ENCODE data around the gene ZBTB47. TPM values are rescaled to one million over a fixed set of nuclear protein-coding genes. Genes with fewer than 3 reads are reported as not detected.

The ZBTB47 gene
- total and polyA plus RNA-seq, 2 experiments from 2014 or later = 0.48 to 2.8 TPM

- Histone ChIP-seq H3K4me1 (ENCODE audit: insufficient read depth) (no peaks in the 10 kb centered on the region), H3K4me2 (no peak overlapping the region), H3K27ac (ENCODE audit: low read depth) (no peak overlapping the region), H2AFZ (no peak overlapping the region), H3F3A (replicated peaks; ENCODE audit: low read depth) (no peaks in the 10 kb centered on the region), H3K4me3 (no peak overlapping the region), H3K36me3 (ENCODE audit: insufficient read depth) (no peaks in the 10 kb centered on the region), H3K79me2 (replicated peaks; ENCODE audit: insufficient read depth) (no peaks in the 10 kb centered on the region), H3K27me3 (ENCODE audit: insufficient read depth) (no peaks in the 10 kb centered on the region), H4K20me1 (replicated peaks; ENCODE audit: insufficient read depth) (no peaks in the 10 kb centered on the region), H3K9me2 (ENCODE audit: insufficient read depth) (no peaks in the 10 kb centered on the region)
- TF ChIP-seq NANOG (IDR thresholded peaks at IDR 0.05; ENCODE audit: borderline replicate concordance) (no peak), ZNF331 (CRISPR knock-in tag; IDR thresholded peaks at IDR 0.05; ENCODE audit: low read depth) (no peak), CREB1 (CRISPR knock-in tag; IDR thresholded peaks at IDR 0.05; ENCODE audit: low read depth) (no peak), ETS1 (IDR thresholded peaks at IDR 0.05) (no peak), EZH2phosphoT487 (IDR thresholded peaks at IDR 0.05; ENCODE audit: unreplicated experiment) (no peak), JUNB (IDR thresholded peaks at IDR 0.05; ENCODE audit: unreplicated experiment) (no peak), ZNF114 (CRISPR knock-in tag; IDR thresholded peaks at IDR 0.05) (no peak), EZH2 (IDR thresholded peaks at IDR 0.05; ENCODE audit: low read depth, unreplicated experiment) (no peak), STAT1 (IDR thresholded peaks at IDR 0.05; ENCODE audit: unreplicated experiment) (no peak), REST (IDR thresholded peaks at IDR 0.05; ENCODE audit: unreplicated experiment) (no peak)
- Mint-ChIP-seq H3K9me3 (no peaks in the 10 kb centered on the region), H3K27me3 (ENCODE audit: insufficient read depth, low read depth, poor library complexity) (peaks cover 11% of the 10 kb centered on the region), H3K4me3 (no peak overlapping the region), H3K36me3 (ENCODE audit: low read depth) (no peaks in the 10 kb centered on the region), H3K4me1 (peaks cover 8% of the 10 kb centered on the region), H3K27ac (no peak overlapping the region)
- ATAC-seq (no peak), DNase-seq (ENCODE audit: low spot score) (no peak)
Observed at GRCh38 chr3:42704136-42704841, 50.8 kb downstream of the ZBTB47 start.

- H2AFZ ChIP-seq = no peak overlapping the region
- no peaks in the 10 kb centered on the region for H3K36me3 ChIP-seq (ENCODE audit: insufficient read depth)
- no peaks in the 10 kb centered on the region for H3K27me3 ChIP-seq (ENCODE audit: insufficient read depth)
- H3K79me2 ChIP-seq (replicated peaks; ENCODE audit: insufficient read depth) = no peaks in the 10 kb centered on the region
- H3K27ac ChIP-seq (ENCODE audit: low read depth) = no peak overlapping the region
- no peak overlapping the region for H3K4me2 ChIP-seq
- no peaks in the 10 kb centered on the region for H3F3A ChIP-seq (replicated peaks; ENCODE audit: low read depth)
- H3K4me1 ChIP-seq (ENCODE audit: insufficient read depth) = no peaks in the 10 kb centered on the region
- DNase-seq (ENCODE audit: low spot score) (no peak), ATAC-seq (no peak)
- Mint-ChIP-seq H3K9me3 (no peaks in the 10 kb centered on the region), H3K4me1 (peaks cover 8% of the 10 kb centered on the region), H3K27ac (no peak overlapping the region), H3K4me3 (no peak overlapping the region), H3K27me3 (ENCODE audit: insufficient read depth, low read depth, poor library complexity) (peaks cover 11% of the 10 kb centered on the region), H3K36me3 (ENCODE audit: low read depth) (no peaks in the 10 kb centered on the region)
- H3K9me2 ChIP-seq (ENCODE audit: insufficient read depth) = no peaks in the 10 kb centered on the region
- no peak overlapping the region for H3K4me3 ChIP-seq
- H4K20me1 ChIP-seq (replicated peaks; ENCODE audit: insufficient read depth) = no peaks in the 10 kb centered on the region
- TF ChIP-seq ZNF114 (CRISPR knock-in tag; IDR thresholded peaks at IDR 0.05) = no peak
Observed at GRCh38 chr3:42705058-42705767, 51.7 kb downstream of the ZBTB47 start.
